T-helper 17 cell (primary cell): Measurements from ENCODE around the gene ATPAF1. TPM values are rescaled to one million over a fixed set of nuclear protein-coding genes. Genes with fewer than 3 reads are reported as not detected.

ENCODE experiments used
- total RNA-seq, 4 donors: library from RNA in 2 of 4; stranded (reverse) in 2 of 4; gene quantifications; one replicate each; pipeline ENCODE4 v1.2.3 and lab custom pipeline; 2022 to 2026

Gene ATPAF1
- total RNA-seq, 2 donors from 2014 or later: 19.7 to 21.5 TPM

Other genes starting within 250 kb of the ATPAF1 start
- not detected for gene DMBX1, start 178.5 kb downstream of the ATPAF1 start, total RNA-seq
- gene KNCN, start 116.7 kb downstream of the ATPAF1 start, total RNA-seq: not detected
- gene MKNK1, start 64.1 kb downstream of the ATPAF1 start, total RNA-seq: 10 to 100 TPM; 48.5 to 73.2 TPM
- gene MOB3C, start 51.6 kb downstream of the ATPAF1 start, total RNA-seq: 10 to 100 TPM; 13.3 to 20.4 TPM
- gene TEX38, start 3.5 kb upstream of the ATPAF1 start, total RNA-seq: not detected
- gene EFCAB14, start 50.8 kb upstream of the ATPAF1 start, total RNA-seq: 10 to 100 TPM; 79.7 to 90.5 TPM
- 1 to 10 TPM in 1 of 2 donors, not detected in 1; 3.2 TPM for gene CYP4B1, start 130.7 kb upstream of the ATPAF1 start, total RNA-seq